HG03457 (cell line): ENCODE measurements around the gene AGXT.
A peak's percentile ranks its signal among the peaks of the same experiment; 100 is the strongest.

Source experiments
- ATAC-seq: cut with Tn5 transposase; IDR thresholded peaks from one replicate; pipeline ENCODE4 v1.9.1; 2021; ENCODE audit warnings: moderate number of reproducible peaks; ENCODE audit not compliant: unreplicated experiment

Gene AGXT

DNA sequence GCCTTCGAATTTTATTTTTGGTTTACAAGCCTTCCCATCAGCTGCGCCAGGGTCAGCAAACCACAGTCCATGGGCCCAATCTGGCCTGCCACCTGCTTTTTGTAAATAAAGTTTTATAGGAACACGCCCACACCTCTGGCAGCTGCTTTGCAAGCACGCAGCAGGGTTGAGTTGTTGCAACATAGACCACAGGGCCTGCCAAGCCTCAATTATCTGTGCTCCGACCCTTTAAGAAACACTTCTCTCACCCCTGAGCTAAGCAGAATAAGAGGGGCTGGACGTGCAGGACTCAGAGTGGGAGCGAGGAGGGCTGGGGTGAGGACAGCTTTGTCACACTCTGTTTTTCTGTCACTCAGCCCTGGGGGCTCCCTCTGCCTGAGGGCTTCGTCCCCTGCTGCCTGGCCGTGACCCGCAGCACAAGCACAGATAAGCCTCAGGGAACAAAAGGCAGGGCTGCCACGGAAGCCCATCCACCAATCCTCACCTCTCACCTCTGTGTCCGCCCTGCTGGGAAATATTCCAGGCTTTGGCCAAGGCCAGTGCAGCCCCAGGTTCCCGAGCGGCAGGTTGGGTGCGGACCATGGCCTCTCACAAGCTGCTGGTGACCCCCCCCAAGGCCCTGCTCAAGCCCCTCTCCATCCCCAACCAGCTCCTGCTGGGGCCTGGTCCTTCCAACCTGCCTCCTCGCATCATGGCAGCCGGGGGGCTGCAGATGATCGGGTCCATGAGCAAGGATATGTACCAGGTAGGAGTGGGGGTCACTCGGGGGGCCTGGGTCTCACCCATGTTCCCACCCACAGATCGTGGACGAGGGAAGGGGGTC, at the start of gene AGXT:
AGXT (plus strand) TSS at position 539 of the 823 bp plus-strand sequence; CDS start at position 581, 42 bp downstream.
- ATAC-seq, result no peak

DNA sequence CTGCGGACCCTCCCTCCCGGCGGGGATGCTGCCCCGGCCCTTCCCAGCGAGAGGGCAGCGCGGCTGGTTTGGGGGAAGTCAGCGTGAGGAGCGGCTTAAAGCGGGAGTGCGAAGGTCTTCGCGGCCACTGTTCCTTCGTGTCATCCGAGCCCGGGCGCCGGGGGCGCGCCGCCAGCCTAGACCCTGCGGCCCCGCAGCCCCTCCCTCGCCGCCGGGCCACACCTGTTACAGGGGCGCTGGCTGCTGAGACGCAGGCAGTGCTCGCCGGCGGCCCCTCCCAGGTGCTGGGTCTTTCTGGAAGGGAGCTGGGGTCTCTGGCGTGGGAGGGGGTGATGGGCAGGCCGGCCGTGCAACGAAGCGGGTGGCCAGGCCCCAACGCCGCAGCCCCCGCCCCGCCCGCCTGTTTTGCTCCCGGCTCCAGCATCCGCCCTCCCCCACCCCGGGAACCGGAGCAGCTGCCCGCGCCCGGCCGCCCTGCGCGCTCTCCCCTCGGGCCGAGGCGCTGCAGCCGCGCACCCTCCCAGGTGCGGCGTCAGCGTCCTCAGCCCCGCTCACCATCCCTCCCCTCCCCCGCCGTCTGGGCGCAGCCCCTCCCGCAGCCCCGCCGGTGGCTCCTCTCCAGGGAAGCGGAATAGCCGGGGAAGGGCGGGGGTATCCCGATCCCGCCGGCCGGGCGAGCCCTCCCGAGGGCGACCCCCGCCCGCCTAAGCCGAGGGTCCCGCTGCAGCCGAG, 49.3 kb upstream of the AGXT start:
- ATAC-seq, result no peak

DNA sequence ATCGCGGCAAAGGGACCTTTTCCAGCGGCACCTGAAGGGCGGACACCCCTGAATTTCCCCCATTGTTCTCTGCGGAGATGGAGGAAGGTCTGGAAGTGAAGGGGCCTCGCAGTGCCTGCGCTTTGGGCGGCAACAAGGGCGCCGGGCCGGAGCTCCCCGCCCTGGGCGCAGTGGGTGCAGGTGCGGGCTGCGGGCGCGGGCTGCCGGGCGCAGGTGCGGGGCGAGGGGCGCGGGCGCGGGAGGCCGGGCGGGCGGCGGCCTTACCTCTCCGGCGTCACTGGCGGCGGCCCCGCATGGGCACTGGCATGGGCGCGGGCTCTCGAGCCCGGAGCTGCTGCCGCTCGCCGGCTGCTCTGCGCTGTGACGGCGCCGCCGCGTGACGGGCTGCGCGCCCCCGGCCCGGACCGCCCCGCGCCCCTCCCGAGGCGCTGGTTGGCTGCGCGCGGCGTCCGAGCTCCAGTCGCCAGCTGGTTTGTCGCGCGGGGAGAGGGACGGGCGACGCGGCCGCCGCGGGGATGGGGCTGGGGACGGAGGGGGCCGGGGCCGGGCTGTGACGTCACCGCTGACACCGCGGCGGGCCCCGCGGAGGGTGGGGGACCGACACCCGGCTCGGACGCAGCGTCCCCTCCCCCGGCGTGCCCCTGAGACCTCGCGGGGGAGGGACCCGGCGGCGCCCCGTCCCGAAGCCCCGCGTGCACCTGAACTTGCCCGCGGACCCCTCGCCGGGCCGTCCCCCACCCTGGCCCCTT, 48.6 kb upstream of the AGXT start, which contains the start of gene KIF1A:
KIF1A (minus strand) TSS at position 362 of the 749 bp plus-strand sequence. CDS start 22,467 bp downstream, outside the sequence.
- ATAC-seq, result no peak

DNA sequence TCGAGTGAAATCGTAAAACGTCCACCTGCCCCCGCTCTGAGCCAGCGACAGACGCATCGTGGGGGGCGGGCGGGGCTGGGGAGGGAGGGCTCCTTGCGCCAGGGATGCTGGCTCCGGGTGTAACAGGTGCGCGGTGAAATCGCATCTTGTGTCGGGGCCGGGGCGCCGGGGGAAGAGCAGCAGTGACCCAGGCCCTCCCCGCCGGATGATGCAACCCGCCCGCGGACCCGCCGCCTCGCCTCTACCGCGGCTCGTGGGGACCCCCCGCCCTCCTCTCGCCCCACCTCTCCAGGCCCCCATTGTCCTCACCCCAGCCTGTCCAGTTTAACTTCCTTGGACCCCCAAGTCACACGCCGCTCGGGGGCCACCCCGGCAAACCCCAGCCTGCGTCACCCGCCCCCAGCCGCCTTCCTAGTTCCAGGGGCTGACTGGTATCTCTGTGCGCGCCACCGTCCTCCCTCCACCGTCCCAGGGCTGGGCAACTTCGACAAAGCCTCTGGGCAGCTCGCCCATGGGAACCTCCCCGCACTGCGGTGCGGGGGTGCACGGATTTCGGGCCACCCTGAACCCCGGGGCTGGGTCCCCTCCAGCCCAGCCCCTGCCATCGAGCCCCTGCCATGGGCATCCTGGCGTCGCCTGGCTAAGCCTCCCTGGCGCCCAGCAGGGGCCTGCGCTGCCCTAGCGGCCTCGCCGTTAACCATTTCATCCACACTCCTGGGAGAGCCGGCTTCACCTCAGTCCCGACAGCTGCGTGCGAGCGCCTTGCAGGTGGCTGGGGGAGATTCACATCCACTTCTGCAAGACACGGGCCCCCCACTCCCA, 47.8 kb upstream of the AGXT start:
- ATAC-seq, result no peak

DNA sequence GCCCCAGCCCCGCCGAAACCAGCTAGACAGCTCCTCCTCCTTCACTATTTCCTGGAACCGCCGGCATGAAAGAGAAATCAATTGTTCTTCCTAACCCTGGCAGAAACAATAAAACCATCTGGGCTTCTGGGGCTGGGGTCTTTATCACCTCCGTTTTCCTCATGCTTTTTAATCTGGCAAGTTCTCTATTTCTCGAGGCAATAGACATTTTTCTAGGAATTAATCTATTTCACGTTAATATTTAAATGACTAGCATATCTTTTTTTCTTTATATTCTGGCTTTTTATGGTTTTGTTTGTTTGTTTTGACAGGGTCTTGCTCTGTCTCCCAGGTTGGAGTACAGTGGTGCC, 47.2 kb upstream of the AGXT start:
- no peak for ATAC-seq

DNA sequence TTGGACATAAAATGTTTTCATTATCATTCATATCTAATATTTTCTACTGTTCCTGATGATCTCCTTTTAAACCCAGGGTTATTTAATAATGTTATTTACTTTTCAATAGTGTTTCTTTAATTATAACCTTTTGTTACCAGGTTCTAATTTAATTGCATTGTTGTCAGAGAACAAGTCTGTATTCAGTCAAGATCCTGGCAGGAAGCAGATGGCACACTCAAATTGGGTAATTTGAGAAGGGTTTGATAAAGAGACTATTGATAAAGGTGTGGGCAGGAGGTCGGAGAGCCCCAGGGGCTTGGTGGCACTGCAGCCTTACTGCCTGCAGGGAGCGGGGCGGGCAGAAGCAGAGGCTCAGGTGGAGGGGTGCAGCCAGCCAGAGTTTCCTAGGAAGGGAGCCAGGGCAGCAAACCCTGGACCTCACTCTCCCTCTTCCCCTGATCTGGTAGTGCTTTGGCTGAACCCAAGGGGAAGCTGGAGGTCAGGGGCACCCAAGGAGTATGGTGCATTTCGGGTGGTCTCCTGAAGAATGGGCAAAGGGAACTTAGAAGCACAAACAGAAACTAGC, 46.3 kb upstream of the AGXT start:
- no peak for ATAC-seq

DNA sequence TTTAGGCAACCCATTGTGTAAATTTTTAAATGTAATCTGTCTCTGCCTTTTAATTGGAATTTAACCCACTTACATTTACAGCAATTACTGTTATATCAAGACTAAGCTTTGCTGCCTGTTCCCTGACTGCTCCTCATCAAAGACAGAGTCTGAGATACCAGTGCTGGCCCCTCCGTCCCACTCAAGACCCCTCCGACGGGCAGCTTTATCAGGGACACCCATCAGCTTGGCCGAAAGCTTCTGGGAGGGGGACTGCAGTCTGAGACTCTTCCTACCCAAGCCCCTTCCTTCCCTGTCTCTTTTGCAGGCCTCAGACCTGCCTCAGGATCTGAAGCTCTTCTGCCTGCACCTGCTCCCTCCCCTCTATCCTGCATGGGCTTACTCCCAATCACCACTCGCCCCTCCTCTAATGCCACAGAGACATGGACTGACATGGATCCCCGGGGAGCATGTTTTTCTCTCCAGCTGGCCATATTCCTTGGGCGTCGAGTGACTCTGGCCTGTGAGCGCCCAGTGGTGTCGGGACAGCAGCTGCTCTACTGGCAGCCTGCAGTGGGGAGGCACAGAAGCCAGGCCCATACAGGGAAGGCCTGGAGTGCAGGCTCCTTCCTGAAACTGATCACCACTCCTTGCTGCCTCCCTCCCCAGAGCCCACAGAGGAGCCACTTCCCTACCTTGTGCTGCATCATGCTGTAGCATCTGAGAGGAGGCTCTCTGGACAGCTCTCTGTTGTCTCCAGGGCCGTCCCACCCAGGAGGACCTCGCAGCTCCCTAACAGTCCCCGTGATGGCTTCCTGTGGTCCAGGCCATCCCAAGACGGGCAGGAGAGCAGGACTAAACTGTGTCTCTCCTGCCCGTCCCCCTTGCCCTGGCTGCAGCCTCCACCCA, 44.9 kb upstream of the AGXT start:
- no peak for ATAC-seq

DNA sequence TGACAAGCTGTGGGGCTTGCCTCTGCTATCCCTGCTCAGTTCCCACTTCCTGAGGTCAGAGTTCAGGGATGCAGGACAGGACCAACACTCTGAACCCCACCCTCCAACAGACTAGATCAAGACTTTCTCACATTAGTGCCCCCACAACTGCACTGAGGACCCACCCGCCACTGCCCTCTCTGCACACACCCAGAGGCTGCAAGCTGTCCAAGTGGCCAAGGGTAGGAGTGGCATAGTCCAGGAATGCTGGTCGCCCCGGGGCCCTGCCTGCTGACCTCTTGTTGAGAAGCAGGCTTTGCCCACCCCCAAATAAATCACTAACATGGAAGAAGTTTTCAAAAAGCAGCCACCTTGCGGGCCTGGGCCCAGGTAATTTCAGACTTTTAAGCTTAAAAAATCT, 43.1 kb upstream of the AGXT start:
- ATAC-seq, result no peak

DNA sequence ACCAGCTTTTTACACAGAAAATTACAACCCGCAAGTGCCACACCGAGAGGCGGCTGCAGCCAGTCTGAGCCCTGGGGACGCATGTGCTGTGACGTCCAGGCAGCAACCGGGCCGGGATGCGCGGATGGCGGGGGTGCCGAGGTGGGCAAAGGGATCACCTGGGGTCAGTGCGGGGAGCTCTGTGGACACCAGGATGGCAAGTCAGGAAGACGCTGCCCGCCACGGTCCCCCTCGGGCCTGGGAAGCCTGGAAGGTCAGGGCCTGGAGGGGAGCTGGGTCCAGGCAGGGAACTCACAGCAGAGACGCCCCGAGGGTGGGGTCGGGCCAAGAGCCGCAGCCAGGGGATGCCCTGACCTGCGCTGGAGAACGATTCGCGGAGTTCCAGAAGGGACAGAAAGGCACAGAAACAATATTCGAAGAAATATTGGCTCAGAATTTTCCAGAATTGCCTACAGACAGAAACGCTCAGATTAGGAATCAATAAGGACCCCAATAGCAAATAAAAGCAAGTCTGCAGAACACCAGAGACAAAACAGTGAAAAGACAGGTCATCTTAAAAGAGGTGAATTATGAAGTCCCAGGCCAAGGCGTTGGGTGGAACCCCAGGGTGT, 36.9 kb upstream of the AGXT start:
- ATAC-seq, result no peak

DNA sequence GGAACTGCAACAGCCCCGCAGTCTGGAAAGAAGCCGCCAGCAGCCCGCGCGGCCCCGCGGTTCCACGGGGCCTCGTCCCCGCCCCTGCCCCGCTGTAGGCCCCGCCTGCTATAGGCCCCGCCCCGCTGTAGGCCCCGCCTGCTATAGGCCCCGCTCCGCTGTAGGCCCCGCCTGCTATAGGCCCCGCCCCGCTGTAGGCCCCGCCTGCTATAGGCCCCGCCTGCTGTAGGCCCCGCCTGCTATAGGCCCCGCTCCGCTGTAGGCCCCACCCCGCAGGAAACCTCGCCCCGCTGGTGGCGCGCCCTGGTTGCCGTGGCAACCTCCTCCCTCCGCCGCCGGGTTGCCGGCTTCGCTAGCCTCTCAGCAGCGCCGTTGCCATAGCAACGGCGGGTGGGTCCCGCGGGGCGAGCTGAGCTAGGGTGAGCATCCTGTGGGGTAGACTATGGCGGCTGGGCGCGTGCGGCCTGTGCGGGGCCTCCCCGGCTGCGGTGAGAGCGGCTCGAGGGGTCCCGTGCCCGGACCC, 36.4 kb upstream of the AGXT start:
- ATAC-seq, result peak; percentile 74

DNA sequence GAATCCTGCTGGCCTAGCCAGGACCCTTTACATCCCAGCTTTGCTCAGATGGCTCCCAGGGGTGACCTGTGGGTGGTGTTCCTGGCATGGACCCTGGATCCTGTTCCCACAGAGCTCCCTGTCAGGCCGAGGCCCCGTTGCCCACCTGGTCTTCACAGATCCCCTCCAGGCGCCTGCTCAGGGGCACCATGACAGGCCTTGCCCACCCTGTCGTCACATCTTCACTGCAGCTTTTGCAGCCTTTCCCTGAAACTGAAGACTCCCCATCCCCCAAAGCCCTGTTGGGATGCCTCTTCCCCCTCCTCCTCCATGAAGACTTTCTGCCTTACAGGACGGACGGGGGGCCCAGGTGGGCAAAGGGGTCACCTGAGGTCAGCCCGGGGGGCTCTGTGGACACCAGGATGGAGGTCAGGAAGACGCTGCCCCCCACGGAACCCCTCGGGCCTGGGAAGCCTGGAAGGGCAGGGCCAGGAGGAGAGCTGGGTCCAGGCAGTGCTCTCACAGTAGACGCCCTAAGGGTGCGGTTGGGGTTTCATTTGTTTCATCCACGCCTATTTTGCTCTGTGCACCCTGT, 35.6 kb upstream of the AGXT start:
- ATAC-seq, result no peak

DNA sequence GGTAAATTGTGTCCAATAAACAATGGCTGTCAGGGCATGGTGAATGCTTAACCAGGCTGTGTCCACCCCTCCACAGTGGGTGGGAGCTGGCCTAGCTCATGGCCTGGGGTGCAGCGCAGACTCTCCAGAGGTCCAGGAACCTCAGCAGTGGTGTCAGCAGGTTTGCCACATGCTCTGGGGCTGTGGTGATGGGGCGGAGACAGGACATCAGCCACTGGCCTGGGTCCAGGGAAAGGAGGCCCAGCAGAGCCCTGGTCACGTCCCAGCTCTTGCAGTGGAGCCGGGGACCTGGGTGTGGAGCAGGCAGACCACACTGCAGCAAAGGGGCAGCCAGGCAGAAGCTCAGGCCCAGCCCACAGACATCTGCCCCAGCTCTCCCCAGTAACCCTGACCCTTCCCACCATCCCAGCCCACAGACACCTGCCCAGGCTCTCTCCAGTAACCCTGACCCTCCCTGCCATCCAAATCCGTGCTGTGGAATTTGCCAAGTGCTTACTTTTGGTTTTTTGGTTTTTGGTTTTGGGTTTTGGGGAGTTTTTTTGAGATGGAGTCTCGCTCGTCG, 34.8 kb upstream of the AGXT start:
- no peak for ATAC-seq

DNA sequence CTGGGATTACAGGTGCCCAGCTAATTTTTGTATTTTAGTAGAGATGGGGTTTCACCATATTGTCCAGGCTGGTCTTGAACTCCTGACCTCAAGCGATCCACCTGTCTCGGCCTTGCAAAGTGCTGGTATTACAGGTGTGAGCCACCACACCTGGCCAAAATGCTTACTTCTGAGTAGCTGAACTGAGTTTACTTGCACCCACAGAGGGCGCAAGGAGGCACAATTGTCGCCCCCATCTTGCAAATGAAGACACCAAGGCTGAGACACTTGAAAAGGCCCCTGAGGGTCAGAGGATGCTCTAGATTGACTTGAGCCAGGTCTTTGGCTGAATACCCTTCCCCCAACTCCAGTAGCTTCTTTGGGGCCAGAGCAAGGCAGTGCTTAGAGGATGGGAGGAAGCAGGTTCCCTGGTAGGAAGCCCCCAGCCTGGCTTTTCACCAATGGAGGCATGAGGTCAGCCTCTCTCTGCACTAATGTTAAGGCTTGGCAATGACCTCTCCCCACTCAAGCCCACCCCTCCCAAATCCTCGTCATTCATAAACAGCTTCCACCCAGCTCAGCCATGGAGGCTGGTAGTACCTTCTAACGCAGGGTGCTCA, 34.1 kb upstream of the AGXT start:
- ATAC-seq, result no peak

DNA sequence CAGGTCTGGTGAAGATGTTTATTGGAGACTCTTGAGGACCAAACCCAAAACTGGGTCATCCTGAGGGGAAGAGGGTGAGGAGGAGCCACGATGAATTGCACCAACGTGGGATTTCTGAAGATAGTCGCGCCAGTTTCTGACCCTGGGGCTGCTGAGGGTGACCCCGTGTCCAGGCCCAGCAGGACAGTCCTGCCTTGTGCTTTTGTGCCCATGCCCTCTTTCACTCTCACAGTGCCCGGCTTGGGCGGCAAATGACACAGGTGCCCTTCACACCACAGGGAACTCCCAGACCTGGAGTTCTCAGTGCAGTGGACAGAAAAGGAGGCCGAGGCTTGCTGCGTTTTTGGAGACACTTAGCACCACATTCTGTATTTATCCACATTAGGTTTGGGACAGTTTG, 33.1 kb upstream of the AGXT start:
- ATAC-seq, result no peak

DNA sequence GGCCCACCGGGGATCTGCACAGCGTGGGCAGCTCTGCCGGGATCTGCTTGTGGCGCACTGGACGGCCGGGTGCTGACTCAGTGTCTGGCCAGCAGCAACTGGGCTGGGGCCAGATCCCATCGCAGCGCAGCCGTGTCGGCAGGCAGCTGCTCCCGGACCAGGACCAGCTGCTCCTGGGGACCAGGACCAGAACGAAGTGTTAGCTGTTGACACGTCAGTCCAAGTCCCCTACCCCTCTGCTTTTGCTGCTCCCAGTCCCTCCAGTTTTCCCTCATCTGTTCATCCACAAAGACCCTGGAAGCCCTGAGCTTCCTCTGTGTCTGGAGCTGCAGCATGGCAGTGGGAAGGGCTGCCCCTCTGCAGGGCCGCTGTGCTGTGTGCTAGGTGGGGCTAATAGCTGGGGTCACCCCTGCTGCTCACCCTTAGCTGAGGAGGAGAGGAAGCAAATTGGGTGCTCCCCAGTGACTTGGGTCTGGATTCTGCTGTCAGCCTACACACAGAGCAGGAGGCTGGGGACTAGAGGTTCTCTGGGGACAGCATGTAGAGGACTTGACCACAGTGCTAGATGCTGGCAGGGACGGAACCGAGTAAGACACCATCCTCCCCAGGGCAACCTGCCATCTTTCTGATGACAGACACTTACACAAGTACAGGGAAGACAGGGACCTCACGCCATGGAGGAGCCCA, 31.7 kb upstream of the AGXT start:
- no peak for ATAC-seq

DNA sequence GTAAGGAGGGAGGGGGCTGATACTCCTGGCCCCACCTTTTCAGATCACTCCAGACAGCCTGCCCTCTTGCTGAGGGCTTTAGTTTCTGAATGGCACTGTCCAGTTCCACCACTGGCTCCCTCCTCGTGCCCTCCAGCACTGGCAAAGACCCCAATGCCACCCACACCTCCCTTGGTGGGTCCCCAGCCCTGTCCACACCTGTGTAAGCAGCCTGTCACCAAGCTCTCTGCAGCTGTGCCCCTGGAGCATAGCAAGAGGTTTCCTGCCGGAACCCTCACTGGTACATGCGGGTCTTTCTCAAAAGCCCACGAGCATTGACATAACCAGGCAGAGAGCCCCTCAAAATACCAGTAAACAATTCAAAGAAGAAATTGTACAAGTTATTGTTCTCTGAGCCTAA, 31.0 kb upstream of the AGXT start:
- no peak for ATAC-seq
